GM12878 (cell line): ENCODE measurements around the gene ADAMTS1. TPM values are rescaled to one million over a fixed set of nuclear protein-coding genes. Genes with fewer than 3 reads are reported as not detected.

ENCODE experiments used
- ATAC-seq: fragments of 200-7000 bp; cut with Tn5 transposase; 3 replicates; pipeline ENCODE4 v1.9.1; 2020; ENCODE audit warnings: mild to moderate bottlenecking, moderate library complexity
- BruUV-seq: library from RNA; stranded (reverse); fragments of 400-500 nt; replicated peaks from 2 replicates; lab custom pipeline; 2021; lab: Mats Ljungman, UMichigan
- CTCF ChIA-PET: fragments of 300-600 bp; sonication (Branson Sonifier 250); formaldehyde crosslinking; extraction: SDS; loops from one replicate; lab custom pipeline; 2021; ENCODE audit warnings: inconsistent platforms; lab: Yijun Ruan, JAX
- POLR2A ChIA-PET: fragments of 350-600 bp; formaldehyde crosslinking; extraction: SDS; loops from one replicate; lab custom pipeline; 2021; ENCODE audit warnings: inconsistent platforms; lab: Charles Lee
- RAD21 ChIA-PET: fragments of 300-600 bp; sonication (Branson Sonifier 250); formaldehyde crosslinking; loops from one replicate; lab custom pipeline; 2023; ENCODE audit warnings: antibody characterized with exemption; ENCODE audit not compliant: unreplicated experiment; lab: Charles Lee
- SMC1A ChIA-PET: fragments of 300-600 bp; sonication (Branson Sonifier 250); formaldehyde crosslinking; loops from one replicate; lab custom pipeline; 2023; ENCODE audit not compliant: unreplicated experiment, uncharacterized antibody; lab: Charles Lee
- DNase-seq: peaks from one replicate; pipeline ENCODE4 v3.0.0-alpha.2; 2011; ENCODE audit warnings: low read depth, low spot score
- FAIRE-seq: peaks from 3 replicates; lab custom pipeline; 2011; peaks lifted over from hg19 to GRCh38; lab: Jason Lieb, UNC
- H2AFZ ChIP-seq: 2 replicates; pipeline ENCODE4 v1.6.0; 2011; ENCODE audit warnings: low read depth, low read length, control low read depth; ENCODE audit not compliant: control insufficient read depth
- H3K27ac ChIP-seq: 2 replicates; pipeline ENCODE4 v1.5.1; 2011; ENCODE audit warnings: control low read depth; ENCODE audit not compliant: control insufficient read depth, insufficient read depth
- H3K27me3 ChIP-seq, 2 experiments: replicated peaks in 1 of 2; 2 replicates each; pipeline versions ENCODE4 v1.6.0 to v1.6.1; 2011; ENCODE audit warnings: low read length in 1 of 2; ENCODE audit not compliant: control insufficient read depth in 2 of 2, insufficient read depth in 2 of 2
- H3K36me3 ChIP-seq, 2 experiments: 2 replicates each; pipeline ENCODE4 v1.5.1; 2011; ENCODE audit warnings: low read length in 1 of 2; ENCODE audit not compliant: control insufficient read depth in 2 of 2, insufficient read depth in 2 of 2
- H3K4me1 ChIP-seq: 2 replicates; pipeline ENCODE4 v1.6.1; 2011; ENCODE audit warnings: mild to moderate bottlenecking, low read length, moderate library complexity, mixed read lengths; ENCODE audit not compliant: control insufficient read depth, insufficient read depth
- H3K4me2 ChIP-seq: 2 replicates; pipeline ENCODE4 v1.6.0; 2011; ENCODE audit warnings: control low read depth; ENCODE audit not compliant: control insufficient read depth, insufficient read depth
- H3K4me3 ChIP-seq: fragments of 200-600 bp; sonication (generic); 2 replicates; pipeline ENCODE4 v1.5.1; 2016
- H3K79me2 ChIP-seq: 2 replicates; pipeline ENCODE4 v1.6.0; 2011; ENCODE audit warnings: low read length; ENCODE audit not compliant: control insufficient read depth, insufficient read depth
- H3K9ac ChIP-seq: 2 replicates; pipeline ENCODE4 v1.8.0; 2011; ENCODE audit warnings: low read length, control low read depth, mixed read lengths; ENCODE audit not compliant: control insufficient read depth, insufficient read depth
- H3K9me3 ChIP-seq: replicated peaks from 3 replicates; pipeline ENCODE4 v1.5.1; 2011; ENCODE audit warnings: mild to moderate bottlenecking, low read length; ENCODE audit not compliant: control insufficient read depth, insufficient read depth
- H4K20me1 ChIP-seq: 2 replicates; pipeline ENCODE4 v1.6.0; 2011; ENCODE audit not compliant: control insufficient read depth, insufficient read depth
- ATF2 ChIP-seq: IDR thresholded peaks from 2 replicates; pipeline ENCODE4 v1.6.1; 2012; ENCODE audit warnings: low read length, inconsistent platforms
- GATAD2B ChIP-seq: fragments of 450-650 bp; conservative IDR thresholded peaks from 2 replicates; pipeline ENCODE4 v1.6.1; 2017; ENCODE audit warnings: low read depth, mild to moderate bottlenecking, moderate library complexity
- IRF4 ChIP-seq: IDR thresholded peaks from 2 replicates; pipeline ENCODE4 v1.6.1; 2011; ENCODE audit warnings: low read depth, low read length
- MYC ChIP-seq: IDR thresholded peaks from 2 replicates; pipeline ENCODE4 v1.6.1; 2011; ENCODE audit warnings: mild to moderate bottlenecking, low read length, moderate library complexity, inconsistent platforms; ENCODE audit not compliant: insufficient read depth, insufficient replicate concordance, insufficient read length, severe bottlenecking
- RAD51 ChIP-seq: fragments of 450-650 bp; IDR thresholded peaks from 2 replicates; pipeline ENCODE4 v1.6.1; 2016; ENCODE audit warnings: moderate library complexity, mild to moderate bottlenecking, inconsistent platforms
- TCF3 ChIP-seq: IDR thresholded peaks from 2 replicates; pipeline ENCODE4 v1.6.1; 2012; ENCODE audit warnings: low read depth, mild to moderate bottlenecking, low read length, borderline replicate concordance; ENCODE audit not compliant: insufficient read depth
- YBX1 ChIP-seq: fragments of 450-650 bp; IDR thresholded peaks from 2 replicates; pipeline ENCODE4 v1.6.1; 2016; ENCODE audit warnings: antibody characterized with exemption
- ZSCAN29 ChIP-seq: fragments of 450-650 bp; IDR thresholded peaks from 2 replicates; pipeline ENCODE4 v1.6.1; 2017; ENCODE audit warnings: mild to moderate bottlenecking, moderate library complexity
- WGBS: methylation state at CpG from one replicate; pipeline ENCODE4 v1.1.6; 2016; ENCODE audit warnings: low lambda C conversion rate; ENCODE audit not compliant: insufficient replicate concordance, insufficient coverage; ENCODE audit errors: missing lambda C conversion rate; 5-methylcytosine and 5-hydroxymethylcytosine counted together
- in situ Hi-C: fragments of 300-500 bp; cut with MboI; formaldehyde crosslinking; loops from 9 replicates; pipeline ENCODE4 v1.14.3; 2018; ENCODE audit warnings: mixed read lengths
- intact Hi-C: fragments of 100-400 bp; cut with micrococcal nuclease; formaldehyde crosslinking; loops from one replicate; pipeline ENCODE4 v1.14.2; 2022; ENCODE audit not compliant: unreplicated experiment
- polyA plus RNA-seq, 11 experiments: library from polyadenylated mRNA; depleted of rRNA in 4 of 11; unstranded in 6 of 11; stranded (reverse) in 5 of 11; fragments of >200 nt; fragmentation: Nextera tagmentation in 4 of 11; fragmentation: Illumina TruSeq in 1 of 11; extraction: Ambion mirVana in 4 of 11; extraction: Trizol in 1 of 11; gene quantifications; 1 replicate in 1 of 11; 2 replicates in 10 of 11; pipeline versions ENCODE4 v1.2.1 to v1.2.3, GENCODE V29; 2011 to 2016; ENCODE audit warnings: inconsistent platforms in 2 of 11, missing spikeins in 2 of 11, low read depth in 1 of 11
- total RNA-seq, 4 experiments: library from RNA; depleted of rRNA in 3 of 4; stranded (reverse); fragments of >200 nt in 3 of 4; fragmentation: Illumina TruSeq in 1 of 4; extraction: Trizol in 1 of 4; gene quantifications; 2 replicates each; pipeline versions ENCODE4 v1.2.1 to v1.2.3, GENCODE V29; 2013 to 2021

Gene ADAMTS1
- total and polyA plus RNA-seq, 10 of the 15 experiments (the other 5 are each of a cell fraction or from before 2014, with no cell fraction given): 0.06 to 0.21 (median 0.08) TPM; not detected in 6

GRCh38 chr21:26835027-26835713 is 10.0 kb downstream of the ADAMTS1 start:
- WGBS: 37% methylated on average over 7 of the region's 7 CpGs
- POLR2A ChIA-PET: no interaction called here
- no peak for FAIRE-seq
- no peak for DNase-seq
- H3K4me2 ChIP-seq: no peak overlapping the region
- H3K9me3 ChIP-seq: no peaks in the 10 kb centered on the region; the same call in 2 of the 3 replicates
- SMC1A ChIA-PET: no interaction called here
- H3K79me2 ChIP-seq: no peaks in the 10 kb centered on the region
- H4K20me1 ChIP-seq: no peaks in the 10 kb centered on the region
- no peak for TF ChIP-seq MYC
- TF ChIP-seq TCF3: no peak
- no peak for TF ChIP-seq YBX1
- TF ChIP-seq IRF4: no peak
- TF ChIP-seq GATAD2B: no peak
- no peak for TF ChIP-seq RAD51
- TF ChIP-seq ATF2: no peak
- no peak for TF ChIP-seq ZSCAN29
- H3K4me1 ChIP-seq: no peaks in the 10 kb centered on the region
- no peaks in the 10 kb centered on the region for H3K27me3 ChIP-seq
- in situ Hi-C loops (no loop called here), intact Hi-C loops (no loop called here)
- ATAC-seq: no peak
- no peaks in the 10 kb centered on the region for H3K36me3 ChIP-seq
- RAD21 ChIA-PET: no interaction called here
- H3K9ac ChIP-seq: no peak overlapping the region
- no TSS peak for BruUV-seq
- no peak overlapping the region for H3K27ac ChIP-seq
- no peak overlapping the region for H2AFZ ChIP-seq
- no peak overlapping the region for H3K4me3 ChIP-seq
- CTCF ChIA-PET: no interaction called here
